SH-SY5Y (cell line): ENCODE data around the gene SPPL2B.

ENCODE experiments used
- GATA2 ChIP-seq: IDR thresholded peaks from 2 replicates; pipeline ENCODE4 v1.6.1; 2011; ENCODE audit warnings: mild to moderate bottlenecking, low read depth, low read length
- GATA3 ChIP-seq: IDR thresholded peaks from 2 replicates; pipeline ENCODE4 v1.6.1; 2011; ENCODE audit warnings: low read depth, mild to moderate bottlenecking, low read length, moderate library complexity

SPPL2B gene, protein sequence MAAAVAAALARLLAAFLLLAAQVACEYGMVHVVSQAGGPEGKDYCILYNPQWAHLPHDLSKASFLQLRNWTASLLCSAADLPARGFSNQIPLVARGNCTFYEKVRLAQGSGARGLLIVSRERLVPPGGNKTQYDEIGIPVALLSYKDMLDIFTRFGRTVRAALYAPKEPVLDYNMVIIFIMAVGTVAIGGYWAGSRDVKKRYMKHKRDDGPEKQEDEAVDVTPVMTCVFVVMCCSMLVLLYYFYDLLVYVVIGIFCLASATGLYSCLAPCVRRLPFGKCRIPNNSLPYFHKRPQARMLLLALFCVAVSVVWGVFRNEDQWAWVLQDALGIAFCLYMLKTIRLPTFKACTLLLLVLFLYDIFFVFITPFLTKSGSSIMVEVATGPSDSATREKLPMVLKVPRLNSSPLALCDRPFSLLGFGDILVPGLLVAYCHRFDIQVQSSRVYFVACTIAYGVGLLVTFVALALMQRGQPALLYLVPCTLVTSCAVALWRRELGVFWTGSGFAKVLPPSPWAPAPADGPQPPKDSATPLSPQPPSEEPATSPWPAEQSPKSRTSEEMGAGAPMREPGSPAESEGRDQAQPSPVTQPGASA

GRCh38 chr19:2328401-2329148, at the start of gene SPPL2B, which contains the start of gene LSM7:
SPPL2B (plus strand) TSS chr19:2328684; CDS start chr19:2328710, 26 bp downstream.
LSM7 (minus strand) TSS chr19:2328586; CDS start chr19:2328566, 20 bp downstream.
- TF ChIP-seq GATA3 (no peak), GATA2 (no peak)

DNA sequence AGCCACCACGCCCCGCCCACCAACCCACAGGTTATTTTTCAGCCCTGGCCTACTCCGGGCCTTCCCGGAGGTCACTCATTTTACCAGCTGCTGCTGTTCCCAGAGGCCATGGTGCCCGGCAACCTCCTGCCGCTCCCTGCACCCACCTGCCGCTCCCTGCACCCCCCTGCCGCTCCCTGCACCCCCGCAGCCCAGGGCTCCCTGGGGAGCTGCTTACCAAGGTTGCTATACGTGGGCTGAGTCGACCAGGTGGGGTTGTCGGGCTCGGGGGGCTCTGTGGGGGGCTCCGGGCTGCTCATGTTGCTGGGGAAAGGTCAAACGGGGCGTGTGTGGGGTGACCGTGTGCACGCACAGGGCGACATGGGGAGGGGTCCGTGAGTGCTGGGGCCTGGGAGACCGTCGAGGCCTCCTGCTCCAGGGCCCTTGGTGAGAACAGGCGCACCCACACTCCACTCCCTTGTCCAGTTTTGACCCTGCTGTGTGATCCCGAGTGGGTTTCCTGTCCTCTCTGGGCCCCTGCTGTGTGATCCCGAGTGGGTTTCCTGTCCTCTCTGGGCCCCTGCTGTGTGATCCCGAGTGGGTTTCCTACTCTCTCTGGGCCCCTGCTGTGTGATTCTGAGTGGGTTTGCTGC, 47.7 kb upstream of the SPPL2B start:
- TF ChIP-seq GATA3 (no peak), GATA2 (no peak)

- no peak for TF ChIP-seq GATA3
- no peak for TF ChIP-seq GATA2
Observed at GRCh38 chr19:2282062-2282861, 46.2 kb upstream of the SPPL2B start, which contains the start of gene PEAK3. PEAK3 (minus strand) TSS chr19:2282175; CDS start chr19:2280931, 1,244 bp downstream.

DNA sequence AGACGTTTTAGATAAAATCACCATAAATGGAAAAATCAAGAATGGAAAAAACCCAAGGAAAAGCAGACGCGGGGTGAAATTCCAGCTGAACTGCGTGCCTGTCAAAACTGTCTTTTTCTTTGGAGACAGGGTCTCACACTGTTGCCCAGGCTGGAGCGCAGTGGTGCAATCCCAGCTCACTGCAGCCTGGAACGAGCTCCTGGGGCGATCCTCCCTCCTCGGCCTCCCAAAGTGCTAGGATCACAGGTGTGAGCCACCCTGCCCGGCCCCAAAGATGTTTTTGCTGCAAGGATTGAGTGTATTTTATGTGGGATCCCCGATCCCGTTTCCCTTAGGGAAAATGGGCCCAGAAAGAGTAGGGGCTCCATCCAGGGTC, 45.6 kb upstream of the SPPL2B start:
- no peak for TF ChIP-seq GATA3
- TF ChIP-seq GATA2 = no peak

DNA sequence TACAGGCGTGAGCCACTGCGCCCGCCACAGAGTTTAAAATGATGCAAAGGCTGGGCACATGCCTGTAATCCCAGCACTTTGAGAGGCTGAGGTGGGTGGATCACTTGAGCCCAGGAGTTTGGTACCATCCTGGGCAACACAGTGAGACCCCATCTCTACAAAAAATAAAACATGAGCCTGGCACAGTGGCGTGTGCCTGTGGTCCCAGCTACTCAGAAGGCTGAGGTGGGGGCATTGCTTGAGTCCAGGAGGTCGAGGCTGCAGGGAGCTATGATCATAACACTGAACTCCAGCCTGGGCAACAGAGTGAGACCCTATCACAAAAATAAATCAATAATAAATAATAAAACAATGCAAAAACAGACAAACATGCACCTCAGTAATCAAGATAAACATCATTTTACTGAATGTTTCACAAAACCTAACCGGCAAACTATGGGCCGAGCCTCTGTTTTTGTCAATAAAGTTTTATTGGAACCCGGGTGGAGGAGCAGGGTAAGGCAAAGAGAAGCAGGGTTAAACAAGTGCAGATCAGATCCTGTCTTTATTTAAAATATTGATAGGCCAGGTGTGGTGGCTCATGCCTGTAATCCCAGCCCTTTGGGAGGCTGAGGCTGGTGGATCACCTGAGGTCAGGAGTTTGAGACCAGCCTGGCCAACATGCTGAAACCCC, 44.5 kb upstream of the SPPL2B start:
- TF ChIP-seq GATA2 (no peak), GATA3 (no peak)

DNA sequence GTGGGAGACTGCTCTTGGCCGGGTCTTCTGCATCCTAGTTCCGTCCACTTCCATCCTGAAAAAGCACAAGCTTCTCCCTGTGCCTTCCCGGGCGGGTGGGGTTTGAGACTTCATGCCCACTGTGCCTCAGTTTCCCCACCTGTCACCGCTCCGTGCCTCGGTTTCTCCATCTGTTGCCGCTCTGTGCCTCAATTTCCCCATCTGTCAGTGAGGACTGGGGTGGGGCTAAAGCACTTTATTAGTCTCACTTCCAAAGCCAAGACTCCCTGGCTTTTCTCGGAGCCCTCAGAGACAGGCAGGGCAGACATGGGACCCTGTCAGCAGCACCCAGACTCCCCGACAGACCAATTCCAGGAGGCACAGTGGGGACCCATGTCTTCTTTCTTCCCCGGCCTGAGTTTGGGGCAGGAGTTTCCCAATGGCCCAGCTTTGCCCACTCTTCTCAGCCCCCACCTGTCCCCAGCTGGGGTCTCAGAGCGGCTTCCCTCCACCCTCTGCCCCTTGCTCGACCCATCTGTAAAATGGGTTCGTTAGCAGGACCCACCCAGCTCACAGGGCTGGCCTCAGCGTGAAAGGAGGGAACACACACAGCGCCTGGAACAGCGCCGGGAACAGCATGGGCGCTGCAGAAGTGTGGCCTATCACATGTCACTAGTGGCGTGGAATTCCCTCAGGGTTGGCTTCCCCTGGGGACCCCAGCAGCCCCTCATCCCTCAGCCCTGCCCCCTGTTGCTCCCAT, 41.9 kb upstream of the SPPL2B start:
- TF ChIP-seq GATA2 = no peak
- no peak for TF ChIP-seq GATA3

- no peak for TF ChIP-seq GATA3
- TF ChIP-seq GATA2 = no peak
Observed at GRCh38 chr19:2287585-2288337, 40.7 kb upstream of the SPPL2B start.

- no peak for TF ChIP-seq GATA2
- TF ChIP-seq GATA3 = no peak
Observed at GRCh38 chr19:2288338-2288817, 40.1 kb upstream of the SPPL2B start.

- TF ChIP-seq GATA3 (no peak), GATA2 (no peak)
Observed at GRCh38 chr19:2288818-2289713, 39.4 kb upstream of the SPPL2B start.

DNA sequence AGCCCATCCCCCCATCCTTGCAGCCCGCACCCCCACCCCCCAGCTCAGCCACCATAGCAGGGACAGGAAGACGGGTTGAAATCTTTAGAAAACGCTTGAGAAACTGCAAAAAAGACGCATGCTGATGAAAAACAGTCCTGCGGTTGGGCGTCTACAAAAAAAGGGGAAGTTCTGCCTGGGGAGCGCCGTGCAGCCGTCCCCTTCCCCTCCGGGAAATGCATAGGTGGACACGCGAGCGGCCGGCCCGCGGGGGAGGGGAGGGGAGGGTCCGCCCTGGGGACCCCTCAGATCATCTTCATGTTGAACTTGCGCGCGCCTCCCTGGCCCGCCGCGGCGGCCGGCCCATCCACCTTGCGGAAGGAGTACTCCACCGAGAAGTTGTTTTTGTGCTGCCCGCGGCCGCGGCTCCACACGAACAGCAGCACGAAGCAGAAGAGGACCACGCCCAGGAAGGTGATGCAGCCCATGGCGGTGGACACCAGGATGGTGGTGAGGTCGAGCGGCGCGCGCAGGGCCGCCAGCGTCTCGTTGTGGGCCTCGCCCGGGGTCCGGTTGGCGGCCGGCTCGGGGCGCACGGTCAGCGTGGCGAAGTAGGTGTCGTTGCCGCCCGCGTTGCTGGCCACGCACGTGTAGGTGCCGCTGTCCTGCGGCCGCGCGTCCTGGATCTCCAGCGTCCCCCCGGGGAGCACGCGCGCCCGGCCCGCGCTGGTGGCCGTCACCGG, 38.6 kb upstream of the SPPL2B start:
- TF ChIP-seq GATA3 (no peak), GATA2 (no peak)
